ENCODE data around the gene KCP. TPM values are rescaled to one million over a fixed set of nuclear protein-coding genes. Genes with fewer than 3 reads are reported as not detected.

KCP gene
- total RNA-seq, 1 experiment from 2014 or later, result 0.68 TPM

DNA sequence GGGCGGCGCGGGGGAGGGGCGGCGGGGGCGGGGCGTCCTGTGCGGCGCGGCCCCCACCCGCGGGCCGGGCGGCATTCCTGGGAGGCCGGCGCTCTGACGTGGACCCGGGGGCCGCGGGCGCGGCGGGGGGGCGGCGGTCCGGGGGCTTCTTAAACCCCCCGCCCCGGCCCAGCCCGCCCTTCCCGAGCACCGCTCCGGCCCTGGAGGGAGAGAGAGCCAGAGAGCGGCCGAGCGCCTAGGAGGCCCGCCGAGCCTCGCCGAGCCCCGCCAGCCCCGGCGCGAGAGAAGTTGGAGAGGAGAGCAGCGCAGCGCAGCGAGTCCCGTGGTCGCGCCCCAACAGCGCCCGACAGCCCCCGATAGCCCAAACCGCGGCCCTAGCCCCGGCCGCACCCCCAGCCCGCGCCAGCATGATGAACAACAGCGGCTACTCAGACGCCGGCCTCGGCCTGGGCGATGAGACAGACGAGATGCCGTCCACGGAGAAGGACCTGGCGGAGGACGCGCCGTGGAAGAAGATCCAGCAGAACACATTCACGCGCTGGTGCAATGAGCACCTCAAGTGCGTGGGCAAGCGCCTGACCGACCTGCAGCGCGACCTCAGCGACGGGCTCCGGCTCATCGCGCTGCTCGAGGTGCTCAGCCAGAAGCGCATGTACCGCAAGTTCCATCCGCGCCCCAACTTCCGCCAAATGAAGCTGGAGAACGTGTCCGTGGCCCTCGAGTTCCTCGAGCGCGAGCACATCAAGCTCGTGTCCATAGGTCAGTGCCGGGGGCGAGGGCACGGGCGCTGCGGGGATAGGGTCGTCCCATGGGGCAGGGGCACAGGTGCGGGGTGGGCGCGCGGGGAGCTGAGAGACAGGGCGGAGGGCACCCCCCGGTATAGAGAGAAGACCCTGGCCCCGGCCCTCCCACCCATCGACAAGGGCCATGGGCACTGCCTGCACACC lies 80.0 kb downstream of the KCP start, which contains the start of gene FLNC:
Gene FLNC, plus strand, starts transcription at position 176 of the 947 bp plus-strand sequence. Its CDS starts 232 bp downstream, at position 408.
- Mint-ChIP-seq H3K4me1 (ENCODE audit: insufficient read depth, unreplicated experiment) (no peaks in the 10 kb centered on the region), H3K27ac (ENCODE audit: low read depth, unreplicated experiment) (no peak within 1 kb of the TSS), H3K9me3 (ENCODE audit: unreplicated experiment) (no peaks in the 10 kb centered on the region), H3K27me3 (ENCODE audit: insufficient read depth, unreplicated experiment) (peaks cover 11% of the 10 kb centered on the region), H3K36me3 (ENCODE audit: insufficient read depth, unreplicated experiment) (no peaks in the 10 kb centered on the region), H3K4me3 (ENCODE audit: unreplicated experiment) (peak within 1 kb of the TSS; percentile 58)
- POLR2A ChIA-PET, result no interaction called here
- TF ChIP-seq, protein P1, sequence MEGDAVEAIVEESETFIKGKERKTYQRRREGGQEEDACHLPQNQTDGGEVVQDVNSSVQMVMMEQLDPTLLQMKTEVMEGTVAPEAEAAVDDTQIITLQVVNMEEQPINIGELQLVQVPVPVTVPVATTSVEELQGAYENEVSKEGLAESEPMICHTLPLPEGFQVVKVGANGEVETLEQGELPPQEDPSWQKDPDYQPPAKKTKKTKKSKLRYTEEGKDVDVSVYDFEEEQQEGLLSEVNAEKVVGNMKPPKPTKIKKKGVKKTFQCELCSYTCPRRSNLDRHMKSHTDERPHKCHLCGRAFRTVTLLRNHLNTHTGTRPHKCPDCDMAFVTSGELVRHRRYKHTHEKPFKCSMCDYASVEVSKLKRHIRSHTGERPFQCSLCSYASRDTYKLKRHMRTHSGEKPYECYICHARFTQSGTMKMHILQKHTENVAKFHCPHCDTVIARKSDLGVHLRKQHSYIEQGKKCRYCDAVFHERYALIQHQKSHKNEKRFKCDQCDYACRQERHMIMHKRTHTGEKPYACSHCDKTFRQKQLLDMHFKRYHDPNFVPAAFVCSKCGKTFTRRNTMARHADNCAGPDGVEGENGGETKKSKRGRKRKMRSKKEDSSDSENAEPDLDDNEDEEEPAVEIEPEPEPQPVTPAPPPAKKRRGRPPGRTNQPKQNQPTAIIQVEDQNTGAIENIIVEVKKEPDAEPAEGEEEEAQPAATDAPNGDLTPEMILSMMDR (IDR thresholded peaks at IDR 0.05; ENCODE audit: unreplicated experiment), result no peak
- no TSS peak for BruUV-seq (replicated peaks)
- intact Hi-C loops (cut with micrococcal nuclease), result no loop called here
- CTCF ChIA-PET, result interaction anchor here (0.6 to 0.7 kb wide), 2 partner anchors 73 to 92 kb away, joined by 3 read pairs; no protein-coding TSS in a partner anchor
- peak; percentile 21 for DNase-seq (ENCODE audit: unreplicated experiment)

DNA sequence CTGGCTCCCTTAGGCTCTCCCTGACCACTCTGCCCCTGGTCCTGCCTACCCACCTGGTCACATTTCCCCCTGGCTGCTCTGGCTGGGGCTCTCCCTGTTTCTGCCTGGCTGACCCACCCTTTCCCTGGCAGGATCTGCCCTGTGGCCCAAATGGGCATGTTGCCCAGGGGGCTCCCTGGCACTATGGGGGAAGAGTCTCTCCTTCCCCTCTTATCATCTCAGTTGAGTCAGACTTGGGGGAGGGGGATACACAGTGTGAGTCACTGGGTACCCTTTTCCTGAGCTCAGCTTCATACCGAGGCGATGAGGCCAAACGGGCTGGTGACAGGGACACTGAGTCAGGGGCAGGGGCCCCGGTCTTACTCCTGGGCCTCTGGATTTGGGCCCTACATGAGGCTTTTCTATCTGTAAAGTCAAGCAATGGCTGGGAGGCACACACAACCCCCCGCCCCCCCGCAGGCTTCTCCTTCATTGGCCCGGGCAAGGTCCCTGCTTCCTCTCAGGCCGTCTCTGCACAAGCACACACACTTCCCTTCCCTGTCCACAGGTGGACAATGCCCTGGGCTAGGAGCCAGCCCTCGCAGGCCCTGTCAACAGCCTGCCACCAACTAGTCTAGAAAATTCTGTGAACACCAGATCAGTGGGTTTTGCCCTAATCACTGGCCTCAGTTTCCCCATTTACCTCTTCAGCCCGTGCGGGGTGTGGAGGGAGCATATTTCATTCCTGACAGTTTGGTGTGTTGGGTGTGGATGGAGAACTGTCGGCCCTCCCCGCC lies 80.9 kb downstream of the KCP start:
- no peaks in the 10 kb centered on the region for H3K36me3 Mint-ChIP-seq (ENCODE audit: insufficient read depth, unreplicated experiment)
- POLR2A ChIA-PET, result no interaction called here
- TF ChIP-seq, protein P1 (IDR thresholded peaks at IDR 0.05; ENCODE audit: unreplicated experiment), result no peak
- no peak for DNase-seq (ENCODE audit: unreplicated experiment)
- H3K4me1 Mint-ChIP-seq (ENCODE audit: insufficient read depth, unreplicated experiment), result no peaks in the 10 kb centered on the region
- H3K9me3 Mint-ChIP-seq (ENCODE audit: unreplicated experiment), result no peaks in the 10 kb centered on the region
- H3K27me3 Mint-ChIP-seq (ENCODE audit: insufficient read depth, unreplicated experiment), result peaks cover 11% of the 10 kb centered on the region
- H3K4me3 Mint-ChIP-seq (ENCODE audit: unreplicated experiment), result peak overlapping the region; percentile 58
- intact Hi-C loops (cut with micrococcal nuclease), result no loop called here
- H3K27ac Mint-ChIP-seq (ENCODE audit: low read depth, unreplicated experiment), result no peak overlapping the region
- CTCF ChIA-PET, result no interaction called here
- no TSS peak for BruUV-seq (replicated peaks)

DNA sequence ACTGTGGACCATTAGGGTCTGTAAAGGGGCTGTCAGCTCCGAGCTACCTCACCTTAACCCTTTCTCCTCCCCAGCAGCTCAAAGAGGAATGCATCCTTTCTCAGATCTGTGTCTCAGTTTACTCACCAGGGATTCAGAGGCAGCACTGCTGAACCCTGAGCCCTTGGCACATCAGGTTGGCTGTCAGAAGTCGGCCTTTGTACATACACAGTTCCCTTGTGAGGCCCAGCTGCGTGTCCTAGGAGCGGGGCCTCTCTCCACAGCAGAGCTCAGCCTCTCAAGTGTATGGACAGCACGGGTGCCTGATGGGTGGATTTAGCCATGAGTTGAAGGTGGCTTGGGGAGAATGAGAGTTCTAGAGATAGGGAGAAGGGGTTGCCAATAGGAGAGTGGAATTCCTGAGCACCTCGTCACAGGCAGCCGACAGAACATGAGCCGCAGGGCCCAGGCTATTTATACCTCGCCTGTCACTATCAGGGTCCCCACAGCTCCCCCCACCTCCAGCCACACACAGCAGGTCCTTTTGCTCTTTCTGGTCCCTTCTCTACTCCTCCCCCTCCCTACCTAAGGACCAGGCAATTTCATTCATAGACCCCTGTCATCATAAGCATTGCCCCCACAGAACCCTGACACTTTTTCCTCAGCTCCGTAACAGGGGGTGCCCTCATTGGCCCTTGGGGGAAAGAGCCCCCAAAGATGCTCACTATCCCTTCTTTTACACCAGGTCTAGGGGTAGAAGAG lies 82.4 kb downstream of the KCP start:
- TF ChIP-seq, protein P1 (IDR thresholded peaks at IDR 0.05; ENCODE audit: unreplicated experiment), result no peak
- no TSS peak for BruUV-seq (replicated peaks)
- DNase-seq (ENCODE audit: unreplicated experiment), result peak; percentile 14
- CTCF ChIA-PET, result interaction anchor here (0.8 kb wide), 1 partner anchor 35 kb away, joined by 3 read pairs; the partner anchor contains the start of gene ATP6V1F
- Mint-ChIP-seq H3K4me1 (ENCODE audit: insufficient read depth, unreplicated experiment) (no peaks in the 10 kb centered on the region), H3K4me3 (ENCODE audit: unreplicated experiment) (no peak overlapping the region), H3K27me3 (ENCODE audit: insufficient read depth, unreplicated experiment) (peaks cover 11% of the 10 kb centered on the region), H3K27ac (ENCODE audit: low read depth, unreplicated experiment) (peak overlapping the region; percentile 53), H3K9me3 (ENCODE audit: unreplicated experiment) (no peaks in the 10 kb centered on the region), H3K36me3 (ENCODE audit: insufficient read depth, unreplicated experiment) (no peaks in the 10 kb centered on the region)
- POLR2A ChIA-PET, result no interaction called here
- intact Hi-C loops (cut with micrococcal nuclease), result no loop called here
